ENCODE results near the gene CMTM1. TPM values are rescaled to one million over a fixed set of nuclear protein-coding genes. Genes with fewer than 3 reads are reported as not detected.

CMTM1 gene
- total and polyA plus RNA-seq, 4 donors = 4.5 to 12.8 (median 10.0) TPM

DNA sequence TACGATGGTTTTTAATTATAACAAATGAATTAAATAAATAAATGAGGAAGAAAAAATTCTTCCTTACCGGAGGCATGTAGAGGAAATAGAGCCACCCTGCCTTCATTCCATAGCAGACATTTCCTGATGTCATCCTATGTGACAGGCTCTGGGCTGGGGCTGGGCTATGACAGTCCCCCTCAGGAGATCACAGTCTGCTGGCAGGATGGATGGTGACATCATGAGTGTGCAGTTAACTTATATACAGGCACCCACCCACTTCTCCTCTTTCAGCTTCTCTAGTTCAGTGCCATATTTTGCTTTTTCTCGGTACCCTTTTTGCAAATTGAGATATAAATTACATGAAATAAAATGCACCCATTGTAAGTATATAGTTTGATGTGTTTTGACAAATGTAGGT is 31.9 kb downstream of the CMTM1 start:
- DNase-seq (ENCODE audit: low read depth in 4 of 6, low spot score in 6 of 6) = no peak
- Histone ChIP-seq H3K4me1 (ENCODE audit: control insufficient read depth, insufficient read depth, low read length) (peaks cover 2% of the 10 kb centered on the region), H3K27me3 (ENCODE audit: control insufficient read depth, insufficient read depth, low read length) (no peaks in the 10 kb centered on the region), H3K9me3 (ENCODE audit: control insufficient read depth, insufficient read depth, low read length) (peaks cover 1% of the 10 kb centered on the region), H3K36me3 (ENCODE audit: control insufficient read depth, insufficient read depth, low read length) (no peaks in the 10 kb centered on the region), H3K27ac (ENCODE audit: low read depth, low read length) (no peak overlapping the region), H3K4me3 (ENCODE audit: low read depth, low read length) (no peak overlapping the region)
- no CpG with 5 or more reads among the region's 3 CpGs for WGBS (ENCODE audit: insufficient coverage)

GRCh38 chr16:66599726-66600125 is 33.5 kb downstream of the CMTM1 start:
- Histone ChIP-seq H3K4me3 (ENCODE audit: low read depth, low read length) (no peak overlapping the region), H3K27ac (ENCODE audit: low read depth, low read length) (no peak overlapping the region), H3K9me3 (ENCODE audit: control insufficient read depth, insufficient read depth, low read length) (peaks cover 1% of the 10 kb centered on the region), H3K4me1 (ENCODE audit: control insufficient read depth, insufficient read depth, low read length) (peaks cover 15% of the 10 kb centered on the region), H3K27me3 (ENCODE audit: control insufficient read depth, insufficient read depth, low read length) (no peaks in the 10 kb centered on the region), H3K36me3 (ENCODE audit: control insufficient read depth, insufficient read depth, low read length) (no peaks in the 10 kb centered on the region)
- DNase-seq (ENCODE audit: low read depth in 4 of 6, low spot score in 6 of 6) = no peak
- WGBS (ENCODE audit: insufficient coverage) = 86% methylated on average over 1 of the region's 4 CpGs

DNA sequence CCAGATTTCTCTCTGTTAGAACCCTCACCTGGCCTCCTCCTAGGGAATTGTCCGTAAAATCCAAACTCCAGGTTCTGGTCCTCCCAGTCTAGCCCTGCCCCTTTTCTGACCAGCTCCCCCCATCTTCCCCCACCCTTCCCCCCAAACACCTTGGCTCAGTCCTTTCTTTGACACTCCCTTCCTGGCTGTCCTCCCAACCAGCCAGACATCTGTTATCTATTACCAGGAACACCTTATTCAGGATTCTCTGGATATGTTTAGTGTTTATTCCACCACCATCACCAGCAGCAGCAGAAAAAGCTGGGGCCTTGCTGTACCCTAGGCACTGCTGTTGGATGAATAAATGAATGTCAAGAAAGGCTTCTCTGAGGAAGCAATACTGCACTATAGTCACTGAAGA is 34.2 kb downstream of the CMTM1 start:
- Histone ChIP-seq H3K36me3 (ENCODE audit: control insufficient read depth, insufficient read depth, low read length) (no peaks in the 10 kb centered on the region), H3K9me3 (ENCODE audit: control insufficient read depth, insufficient read depth, low read length) (peaks cover 1% of the 10 kb centered on the region), H3K27ac (ENCODE audit: low read depth, low read length) (no peak overlapping the region), H3K27me3 (ENCODE audit: control insufficient read depth, insufficient read depth, low read length) (no peaks in the 10 kb centered on the region), H3K4me3 (ENCODE audit: low read depth, low read length) (no peak overlapping the region), H3K4me1 (ENCODE audit: control insufficient read depth, insufficient read depth, low read length) (peaks cover 17% of the 10 kb centered on the region)
- 100% methylated on average over 1 of the region's 1 CpG for WGBS (ENCODE audit: insufficient coverage)
- no peak for DNase-seq (ENCODE audit: low read depth in 4 of 6, low spot score in 6 of 6)

GRCh38 chr16:66601471-66601870 is 35.2 kb downstream of the CMTM1 start:
- H3K36me3 ChIP-seq (ENCODE audit: control insufficient read depth, insufficient read depth, low read length) = peaks cover 2% of the 10 kb centered on the region
- WGBS (ENCODE audit: insufficient coverage) = 95% methylated on average over 5 of the region's 5 CpGs
- no peak overlapping the region for H3K4me3 ChIP-seq (ENCODE audit: low read depth, low read length)
- H3K27me3 ChIP-seq (ENCODE audit: control insufficient read depth, insufficient read depth, low read length) = no peaks in the 10 kb centered on the region
- H3K27ac ChIP-seq (ENCODE audit: low read depth, low read length) = no peak overlapping the region
- H3K4me1 ChIP-seq (ENCODE audit: control insufficient read depth, insufficient read depth, low read length) = peaks cover 27% of the 10 kb centered on the region
- no peak for DNase-seq (ENCODE audit: low read depth in 4 of 6, low spot score in 6 of 6)
- H3K9me3 ChIP-seq (ENCODE audit: control insufficient read depth, insufficient read depth, low read length) = peaks cover 1% of the 10 kb centered on the region

DNA sequence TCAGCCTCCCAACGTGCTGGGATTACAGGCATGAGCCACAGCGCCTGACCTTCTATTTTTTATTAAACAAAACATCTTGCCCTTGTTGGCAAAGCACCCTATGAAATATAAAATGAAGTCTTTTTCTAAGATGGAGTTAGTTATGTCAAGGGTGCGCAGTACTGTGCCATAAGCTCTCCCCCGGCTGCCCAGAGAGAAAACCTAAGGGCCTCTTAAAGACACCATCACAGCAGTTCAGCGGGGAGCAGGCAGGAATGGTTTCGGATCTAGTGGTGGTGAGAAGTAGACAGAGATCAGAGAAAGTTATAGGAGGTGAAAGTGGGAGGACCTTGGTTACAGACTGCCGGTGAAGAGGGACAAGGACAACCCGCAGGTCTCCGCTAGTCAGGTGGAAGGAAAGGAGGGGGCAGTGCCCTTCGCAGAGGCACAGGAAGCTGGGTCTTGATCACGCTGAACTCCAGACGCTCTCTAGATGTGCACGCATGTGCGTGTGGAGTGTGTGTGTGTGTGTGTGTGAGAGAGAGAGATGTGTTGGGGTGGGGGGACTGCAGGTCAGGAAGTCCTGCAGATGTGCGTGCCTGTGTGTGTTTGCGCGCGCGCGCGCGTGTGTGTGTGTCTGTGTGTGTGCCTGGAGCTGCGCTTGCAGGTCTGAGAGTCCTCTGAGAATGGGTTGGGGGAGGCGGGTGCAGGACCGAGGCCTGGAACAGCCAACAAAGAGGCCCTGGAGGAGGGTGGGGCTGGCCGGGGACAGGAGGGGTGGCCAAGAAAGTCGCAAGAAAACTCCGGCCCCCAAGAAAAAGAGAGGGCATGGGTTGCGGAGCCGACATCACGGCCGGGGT is 37.5 kb downstream of the CMTM1 start:
- peaks cover 6% of the 10 kb centered on the region for H3K36me3 ChIP-seq (ENCODE audit: control insufficient read depth, insufficient read depth, low read length)
- peak in 5 of 6 donors; percentile 23 to 85 (median 56) for DNase-seq (ENCODE audit: low read depth in 4 of 6, low spot score in 6 of 6)
- 1% methylated on average over 27 of the region's 32 CpGs for WGBS (ENCODE audit: insufficient coverage)
- peaks cover 1% of the 10 kb centered on the region for H3K9me3 ChIP-seq (ENCODE audit: control insufficient read depth, insufficient read depth, low read length)
- H3K4me1 ChIP-seq (ENCODE audit: control insufficient read depth, insufficient read depth, low read length) = peaks cover 40% of the 10 kb centered on the region
- H3K27ac ChIP-seq (ENCODE audit: low read depth, low read length) = peak overlapping the region; percentile 85
- H3K27me3 ChIP-seq (ENCODE audit: control insufficient read depth, insufficient read depth, low read length) = no peaks in the 10 kb centered on the region
- peak overlapping the region; percentile 80 for H3K4me3 ChIP-seq (ENCODE audit: low read depth, low read length)

DNA sequence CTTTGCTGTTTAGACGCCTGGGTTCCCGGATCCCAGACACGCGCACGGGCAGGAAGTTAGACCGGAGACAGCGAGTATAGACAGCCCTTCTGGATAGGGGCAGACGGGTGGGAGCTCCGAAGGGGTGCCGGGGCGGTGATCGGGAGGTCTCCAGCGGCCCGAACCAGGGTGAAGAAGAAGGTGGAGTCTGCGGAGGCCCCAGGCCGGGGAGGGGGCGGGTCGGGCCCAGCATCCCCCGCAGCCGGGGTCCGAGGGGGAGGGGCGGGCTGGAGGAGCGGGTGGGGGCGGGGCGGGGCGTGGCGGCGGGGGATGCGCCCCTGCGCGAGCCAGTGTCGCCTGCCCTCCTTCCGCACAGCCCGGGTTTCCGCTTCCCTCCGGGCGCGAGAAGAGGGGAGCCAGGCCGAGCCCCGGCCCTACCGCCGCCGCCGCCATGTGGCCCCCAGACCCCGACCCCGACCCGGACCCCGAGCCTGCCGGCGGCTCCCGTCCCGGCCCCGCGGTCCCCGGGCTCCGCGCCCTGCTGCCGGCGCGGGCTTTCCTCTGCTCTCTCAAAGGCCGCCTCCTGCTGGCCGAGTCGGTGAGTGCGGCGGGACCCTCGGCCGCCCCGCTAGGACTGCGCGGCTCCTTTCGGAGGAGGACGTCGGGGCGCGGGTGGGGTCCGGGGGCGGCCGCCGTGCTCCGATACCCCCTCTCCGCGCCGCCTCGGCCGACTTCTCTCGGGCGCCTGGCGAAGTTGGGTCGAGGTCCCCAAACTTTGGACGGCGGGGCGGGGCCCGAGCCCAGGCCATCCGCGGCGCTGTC is 38.3 kb downstream of the CMTM1 start, which contains the start of gene CMTM3:
Gene CMTM3, plus strand, starts transcription at position 329 of the 801 bp plus-strand sequence. Its CDS starts 102 bp downstream, at position 431.
- peak within 1 kb of the TSS; percentile 80 for H3K4me3 ChIP-seq (ENCODE audit: low read depth, low read length)
- peaks cover 1% of the 10 kb centered on the region for H3K9me3 ChIP-seq (ENCODE audit: control insufficient read depth, insufficient read depth, low read length)
- H3K27me3 ChIP-seq (ENCODE audit: control insufficient read depth, insufficient read depth, low read length) = no peaks in the 10 kb centered on the region
- peak within 1 kb of the TSS; percentile 85 for H3K27ac ChIP-seq (ENCODE audit: low read depth, low read length)
- peaks cover 14% of the 10 kb centered on the region for H3K36me3 ChIP-seq (ENCODE audit: control insufficient read depth, insufficient read depth, low read length)
- H3K4me1 ChIP-seq (ENCODE audit: control insufficient read depth, insufficient read depth, low read length) = peaks cover 43% of the 10 kb centered on the region
- under 1% methylated on average over 89 of the region's 96 CpGs for WGBS (ENCODE audit: insufficient coverage)
- peak in 4 of 6 donors; percentile 31 to 85 (median 58) for DNase-seq (ENCODE audit: low read depth in 4 of 6, low spot score in 6 of 6)

GRCh38 chr16:66605177-66605978 is 39.1 kb downstream of the CMTM1 start:
- WGBS (ENCODE audit: insufficient coverage) = 1% methylated on average over 51 of the region's 61 CpGs
- Histone ChIP-seq H3K27me3 (ENCODE audit: control insufficient read depth, insufficient read depth, low read length) (no peaks in the 10 kb centered on the region), H3K9me3 (ENCODE audit: control insufficient read depth, insufficient read depth, low read length) (peaks cover 1% of the 10 kb centered on the region), H3K27ac (ENCODE audit: low read depth, low read length) (peak overlapping the region; percentile 75), H3K4me3 (ENCODE audit: low read depth, low read length) (peak overlapping the region; percentile 80), H3K36me3 (ENCODE audit: control insufficient read depth, insufficient read depth, low read length) (peaks cover 22% of the 10 kb centered on the region), H3K4me1 (ENCODE audit: control insufficient read depth, insufficient read depth, low read length) (peaks cover 43% of the 10 kb centered on the region)
- peak in 3 of 6 donors; percentile 9 to 66 (median 28) for DNase-seq (ENCODE audit: low read depth in 4 of 6, low spot score in 6 of 6)

DNA sequence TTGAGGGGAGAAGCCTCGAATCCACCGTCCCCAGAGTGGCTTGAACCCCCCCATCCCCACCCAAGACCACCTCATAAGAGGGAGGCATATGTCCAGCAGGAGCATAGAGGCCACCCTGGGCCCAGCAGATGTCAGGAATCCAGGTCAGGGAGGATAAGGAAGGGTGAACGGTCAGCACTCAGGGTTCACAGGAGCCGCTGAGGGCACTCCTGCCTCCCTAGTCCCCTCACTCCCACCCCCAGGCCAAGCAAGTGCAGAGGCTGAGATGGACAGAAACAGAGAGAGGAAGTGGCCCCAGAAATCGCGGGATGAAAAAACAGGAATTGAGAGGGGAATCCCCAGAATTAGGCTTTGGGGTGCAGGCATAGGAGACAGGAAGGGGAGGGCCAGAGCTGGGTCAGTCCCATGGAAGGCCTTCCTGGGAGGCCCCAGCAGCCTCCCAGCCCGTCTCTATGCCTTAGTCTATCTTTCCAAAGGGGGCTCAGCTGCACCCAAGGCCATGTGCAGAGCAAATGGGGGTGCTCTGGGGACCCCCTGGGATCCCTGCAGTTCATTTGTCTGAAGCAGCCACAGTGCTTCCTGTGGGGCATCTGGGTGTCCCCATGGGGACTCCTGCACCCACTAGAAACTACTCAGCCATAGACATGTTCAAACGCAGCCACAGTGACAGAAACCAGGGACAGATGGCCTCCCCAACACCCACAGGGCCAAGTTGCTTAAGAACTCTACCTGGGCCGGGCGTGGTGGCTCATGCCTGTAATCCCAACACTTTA is 39.9 kb downstream of the CMTM1 start:
- 86% methylated on average over 1 of the region's 10 CpGs for WGBS (ENCODE audit: insufficient coverage)
- DNase-seq (ENCODE audit: low read depth in 4 of 6, low spot score in 6 of 6) = no peak
- no peaks in the 10 kb centered on the region for H3K27me3 ChIP-seq (ENCODE audit: control insufficient read depth, insufficient read depth, low read length)
- peaks cover 28% of the 10 kb centered on the region for H3K36me3 ChIP-seq (ENCODE audit: control insufficient read depth, insufficient read depth, low read length)
- H3K9me3 ChIP-seq (ENCODE audit: control insufficient read depth, insufficient read depth, low read length) = peaks cover 1% of the 10 kb centered on the region
- H3K4me1 ChIP-seq (ENCODE audit: control insufficient read depth, insufficient read depth, low read length) = peaks cover 43% of the 10 kb centered on the region
- peak overlapping the region; percentile 80 for H3K4me3 ChIP-seq (ENCODE audit: low read depth, low read length)
- H3K27ac ChIP-seq (ENCODE audit: low read depth, low read length) = no peak overlapping the region

All from spinal cord (tissue), 10 donors.